HepG2 (cell line): ENCODE data around the gene ZNF524. TPM values are rescaled to one million over a fixed set of nuclear protein-coding genes. Genes with fewer than 3 reads are reported as not detected.
A peak's percentile ranks its signal among the peaks of the same experiment; 100 is the strongest.

Experiments used
- HOXD1 ChIP-seq: sonication (generic); formaldehyde crosslinking; IDR thresholded peaks from 2 replicates; pipeline ENCODE4 v1.5.0; 2020; ENCODE audit warnings: missing genetic modification reagents
- KDM2A ChIP-seq: sonication (generic); formaldehyde crosslinking; IDR thresholded peaks from 2 replicates; pipeline ENCODE4 v1.4.0; 2020; ENCODE audit warnings: low read depth, missing genetic modification reagents, borderline replicate concordance
- MAF1 ChIP-seq: sonication (generic); formaldehyde crosslinking; IDR thresholded peaks from 2 replicates; pipeline ENCODE4 v1.5.0; 2020; ENCODE audit warnings: missing genetic modification reagents, borderline replicate concordance
- MEIS1 ChIP-seq: sonication (generic); formaldehyde crosslinking; IDR thresholded peaks from 2 replicates; pipeline ENCODE4 v1.9.0; 2021; ENCODE audit warnings: mild to moderate bottlenecking, missing genetic modification reagents, moderate library complexity, borderline replicate concordance
- NFYC ChIP-seq: IDR thresholded peaks from 2 replicates; pipeline ENCODE4 v1.6.1; 2016; ENCODE audit warnings: missing genetic modification reagents, missing compliant biosample characterization
- POGZ ChIP-seq: sonication (generic); formaldehyde crosslinking; IDR thresholded peaks from 2 replicates; pipeline ENCODE4 v1.4.0; 2020; ENCODE audit warnings: mild to moderate bottlenecking, missing genetic modification reagents
- RFXANK ChIP-seq: IDR thresholded peaks from 2 replicates; pipeline ENCODE4 v1.6.1; 2016
- TAF1 ChIP-seq: sonication (generic); formaldehyde crosslinking; IDR thresholded peaks from 2 replicates; pipeline ENCODE4 v1.4.0; 2020; ENCODE audit warnings: missing genetic modification reagents
- ZNF543 ChIP-seq: sonication (generic); formaldehyde crosslinking; IDR thresholded peaks from 2 replicates; pipeline ENCODE4 v1.4.0; 2020; ENCODE audit warnings: mild to moderate bottlenecking, missing genetic modification reagents
- ZNF598 ChIP-seq: sonication (generic); formaldehyde crosslinking; IDR thresholded peaks from 2 replicates; pipeline ENCODE4 v1.5.1; 2020; ENCODE audit warnings: mild to moderate bottlenecking, missing genetic modification reagents, borderline replicate concordance
- ZNF644 ChIP-seq: IDR thresholded peaks from 2 replicates; pipeline ENCODE4 v1.6.1; 2016; ENCODE audit warnings: low read depth
- ZNF724P ChIP-seq: sonication (generic); formaldehyde crosslinking; IDR thresholded peaks from 2 replicates; pipeline ENCODE4 v1.8.0; 2022; ENCODE audit warnings: missing genetic modification reagents, borderline replicate concordance
- polyA plus RNA-seq, 8 experiments: library from polyadenylated mRNA; depleted of rRNA in 3 of 8; stranded (reverse) in 7 of 8; unstranded in 1 of 8; fragments of >200 nt; fragmentation: Illumina TruSeq in 4 of 8; extraction: Trizol in 4 of 8; gene quantifications; 2 replicates each; pipeline versions ENCODE4 v1.2.1 to v1.2.3, GENCODE V29; 2011 to 2016; ENCODE audit warnings: low read depth in 4 of 8, missing spikeins in 1 of 8, mixed read lengths in 1 of 8; ENCODE audit not compliant: insufficient read depth in 1 of 8
- total RNA-seq, 5 experiments: library from RNA; depleted of rRNA; stranded (reverse); fragments of >200 nt; fragmentation: Illumina TruSeq; extraction: Trizol; gene quantifications; 2 replicates each; pipeline ENCODE4 v1.2.3, GENCODE V29; 2016; ENCODE audit warnings: low read depth in 1 of 5
- TF ChIP-seq, protein P1 (sequence below), 2 experiments: sonication (generic) in 1 of 2; formaldehyde crosslinking in 1 of 2; IDR thresholded peaks; 2 replicates each; pipeline versions ENCODE4 v1.6.1 to v1.9.0; 2014 to 2022; ENCODE audit warnings: antibody characterized with exemption in 1 of 2, borderline replicate concordance in 1 of 2, inconsistent platforms in 1 of 2, low read depth in 1 of 2, missing genetic modification reagents in 1 of 2
- TF ChIP-seq, protein P2 (sequence below): sonication (generic); formaldehyde crosslinking; IDR thresholded peaks from 2 replicates; pipeline ENCODE4 v1.8.1; 2023; ENCODE audit warnings: mild to moderate bottlenecking, missing genetic modification reagents, borderline replicate concordance
- TF ChIP-seq, protein P3 (sequence below): sonication (generic); formaldehyde crosslinking; IDR thresholded peaks from 2 replicates; pipeline ENCODE4 v1.5.0; 2020; ENCODE audit warnings: mild to moderate bottlenecking, missing genetic modification reagents
- TF ChIP-seq, protein P4 (sequence below): IDR thresholded peaks from 2 replicates; pipeline ENCODE4 v1.4.0; 2020; ENCODE audit warnings: mild to moderate bottlenecking, missing genetic modification reagents

ZNF524 gene
- total and polyA plus RNA-seq, 2 of the 13 experiments (the other 11 are each of a cell fraction or from before 2014, with no cell fraction given) = 3.2 to 4.6 TPM

DNA sequence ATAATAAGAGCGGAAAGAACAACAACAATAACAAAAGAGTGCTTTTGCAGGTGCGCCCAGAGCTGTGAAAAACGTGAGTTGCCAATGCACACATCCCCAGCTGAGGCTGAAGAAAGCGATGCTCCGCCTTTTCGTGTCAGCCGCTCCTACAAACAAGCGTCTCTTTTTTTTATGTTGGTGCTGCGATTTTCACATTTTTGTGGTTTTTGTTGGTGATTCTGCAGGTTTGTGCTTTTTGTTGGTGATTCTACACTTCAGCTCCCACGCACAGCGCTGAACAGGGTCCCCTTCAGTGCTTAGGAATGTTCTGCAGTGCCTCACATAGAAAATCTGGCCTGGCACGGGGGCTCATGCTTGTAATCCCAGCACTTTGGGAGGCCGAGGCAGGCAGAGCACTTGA, 47.5 kb upstream of the ZNF524 start (continued):
- TF ChIP-seq, protein P1, sequence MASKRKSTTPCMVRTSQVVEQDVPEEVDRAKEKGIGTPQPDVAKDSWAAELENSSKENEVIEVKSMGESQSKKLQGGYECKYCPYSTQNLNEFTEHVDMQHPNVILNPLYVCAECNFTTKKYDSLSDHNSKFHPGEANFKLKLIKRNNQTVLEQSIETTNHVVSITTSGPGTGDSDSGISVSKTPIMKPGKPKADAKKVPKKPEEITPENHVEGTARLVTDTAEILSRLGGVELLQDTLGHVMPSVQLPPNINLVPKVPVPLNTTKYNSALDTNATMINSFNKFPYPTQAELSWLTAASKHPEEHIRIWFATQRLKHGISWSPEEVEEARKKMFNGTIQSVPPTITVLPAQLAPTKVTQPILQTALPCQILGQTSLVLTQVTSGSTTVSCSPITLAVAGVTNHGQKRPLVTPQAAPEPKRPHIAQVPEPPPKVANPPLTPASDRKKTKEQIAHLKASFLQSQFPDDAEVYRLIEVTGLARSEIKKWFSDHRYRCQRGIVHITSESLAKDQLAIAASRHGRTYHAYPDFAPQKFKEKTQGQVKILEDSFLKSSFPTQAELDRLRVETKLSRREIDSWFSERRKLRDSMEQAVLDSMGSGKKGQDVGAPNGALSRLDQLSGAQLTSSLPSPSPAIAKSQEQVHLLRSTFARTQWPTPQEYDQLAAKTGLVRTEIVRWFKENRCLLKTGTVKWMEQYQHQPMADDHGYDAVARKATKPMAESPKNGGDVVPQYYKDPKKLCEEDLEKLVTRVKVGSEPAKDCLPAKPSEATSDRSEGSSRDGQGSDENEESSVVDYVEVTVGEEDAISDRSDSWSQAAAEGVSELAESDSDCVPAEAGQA (IDR thresholded peaks at IDR 0.05; ENCODE audit: low read depth) = no peak
- TF ChIP-seq, protein P1 (CRISPR knock-in tag; IDR thresholded peaks at IDR 0.05; ENCODE audit: borderline replicate concordance) = no peak
- TF ChIP-seq, protein P2, sequence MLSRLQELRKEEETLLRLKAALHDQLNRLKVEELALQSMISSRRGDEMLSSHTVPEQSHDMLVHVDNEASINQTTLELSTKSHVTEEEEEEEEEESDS = no peak
- TF ChIP-seq NFYC (CRISPR knock-in tag) (no peak), MEIS1 (CRISPR knock-in tag) (no peak), ZNF724P (CRISPR knock-in tag) (no peak), POGZ (CRISPR knock-in tag) (no peak; the same call in 1 of the 2 replicates), KDM2A (0 out of 2 replicates have a peak, but pooled peaks have one; percentile 28), ZNF598 (CRISPR knock-in tag) (no peak), RFXANK (CRISPR knock-in tag) (0 out of 2 replicates have a peak, but pooled peaks have one; percentile 14), ZNF543 (CRISPR knock-in tag) (no peak), HOXD1 (CRISPR knock-in tag) (no peak), TAF1 (no peak), ZNF644 (CRISPR knock-in tag) (no peak), MAF1 (CRISPR knock-in tag) (no peak)
- TF ChIP-seq, protein P3, sequence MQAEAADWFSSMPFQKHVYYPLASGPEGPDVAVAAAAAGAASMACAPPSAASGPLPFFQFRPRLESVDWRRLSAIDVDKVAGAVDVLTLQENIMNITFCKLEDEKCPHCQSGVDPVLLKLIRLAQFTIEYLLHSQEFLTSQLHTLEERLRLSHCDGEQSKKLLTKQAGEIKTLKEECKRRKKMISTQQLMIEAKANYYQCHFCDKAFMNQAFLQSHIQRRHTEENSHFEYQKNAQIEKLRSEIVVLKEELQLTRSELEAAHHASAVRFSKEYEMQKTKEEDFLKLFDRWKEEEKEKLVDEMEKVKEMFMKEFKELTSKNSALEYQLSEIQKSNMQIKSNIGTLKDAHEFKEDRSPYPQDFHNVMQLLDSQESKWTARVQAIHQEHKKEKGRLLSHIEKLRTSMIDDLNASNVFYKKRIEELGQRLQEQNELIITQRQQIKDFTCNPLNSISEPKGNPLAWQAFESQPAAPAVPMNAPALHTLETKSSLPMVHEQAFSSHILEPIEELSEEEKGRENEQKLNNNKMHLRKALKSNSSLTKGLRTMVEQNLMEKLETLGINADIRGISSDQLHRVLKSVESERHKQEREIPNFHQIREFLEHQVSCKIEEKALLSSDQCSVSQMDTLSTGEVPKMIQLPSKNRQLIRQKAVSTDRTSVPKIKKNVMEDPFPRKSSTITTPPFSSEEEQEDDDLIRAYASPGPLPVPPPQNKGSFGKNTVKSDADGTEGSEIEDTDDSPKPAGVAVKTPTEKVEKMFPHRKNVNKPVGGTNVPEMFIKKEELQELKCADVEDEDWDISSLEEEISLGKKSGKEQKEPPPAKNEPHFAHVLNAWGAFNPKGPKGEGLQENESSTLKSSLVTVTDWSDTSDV (CRISPR knock-in tag) = no peak
- TF ChIP-seq, protein P4, sequence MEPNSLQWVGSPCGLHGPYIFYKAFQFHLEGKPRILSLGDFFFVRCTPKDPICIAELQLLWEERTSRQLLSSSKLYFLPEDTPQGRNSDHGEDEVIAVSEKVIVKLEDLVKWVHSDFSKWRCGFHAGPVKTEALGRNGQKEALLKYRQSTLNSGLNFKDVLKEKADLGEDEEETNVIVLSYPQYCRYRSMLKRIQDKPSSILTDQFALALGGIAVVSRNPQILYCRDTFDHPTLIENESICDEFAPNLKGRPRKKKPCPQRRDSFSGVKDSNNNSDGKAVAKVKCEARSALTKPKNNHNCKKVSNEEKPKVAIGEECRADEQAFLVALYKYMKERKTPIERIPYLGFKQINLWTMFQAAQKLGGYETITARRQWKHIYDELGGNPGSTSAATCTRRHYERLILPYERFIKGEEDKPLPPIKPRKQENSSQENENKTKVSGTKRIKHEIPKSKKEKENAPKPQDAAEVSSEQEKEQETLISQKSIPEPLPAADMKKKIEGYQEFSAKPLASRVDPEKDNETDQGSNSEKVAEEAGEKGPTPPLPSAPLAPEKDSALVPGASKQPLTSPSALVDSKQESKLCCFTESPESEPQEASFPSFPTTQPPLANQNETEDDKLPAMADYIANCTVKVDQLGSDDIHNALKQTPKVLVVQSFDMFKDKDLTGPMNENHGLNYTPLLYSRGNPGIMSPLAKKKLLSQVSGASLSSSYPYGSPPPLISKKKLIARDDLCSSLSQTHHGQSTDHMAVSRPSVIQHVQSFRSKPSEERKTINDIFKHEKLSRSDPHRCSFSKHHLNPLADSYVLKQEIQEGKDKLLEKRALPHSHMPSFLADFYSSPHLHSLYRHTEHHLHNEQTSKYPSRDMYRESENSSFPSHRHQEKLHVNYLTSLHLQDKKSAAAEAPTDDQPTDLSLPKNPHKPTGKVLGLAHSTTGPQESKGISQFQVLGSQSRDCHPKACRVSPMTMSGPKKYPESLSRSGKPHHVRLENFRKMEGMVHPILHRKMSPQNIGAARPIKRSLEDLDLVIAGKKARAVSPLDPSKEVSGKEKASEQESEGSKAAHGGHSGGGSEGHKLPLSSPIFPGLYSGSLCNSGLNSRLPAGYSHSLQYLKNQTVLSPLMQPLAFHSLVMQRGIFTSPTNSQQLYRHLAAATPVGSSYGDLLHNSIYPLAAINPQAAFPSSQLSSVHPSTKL (CRISPR knock-in tag) = 0 out of 2 replicates have a peak, but pooled peaks have one; percentile 3
